Activated B cell treated with CpG ODN at 0.5 μM for 24 hours (primary cell): Measurements from ENCODE around the gene NCAPD3. TPM values are rescaled to one million over a fixed set of nuclear protein-coding genes. Genes with fewer than 3 reads are reported as not detected.
"Not testable (repeated sequence)": the region's sequence is repeated elsewhere in the genome, so short reads cannot be mapped to it uniquely, and the experiment has no call there.

ENCODE experiments used
- ATAC-seq: fragments of 200-7000 bp; cut with Tn5 transposase; one replicate; pipeline ENCODE4 v1.10.0; 2021; ENCODE audit warnings: low read depth, mild to moderate bottlenecking, moderate library complexity
- CTCF ChIA-PET: fragments of 350-600 bp; sonication (Branson Sonifier 250); formaldehyde crosslinking; loops from one replicate; lab custom pipeline; 2021; ENCODE audit warnings: antibody characterized with exemption; lab: Charles Lee
- POLR2A ChIA-PET: fragments of 350-600 bp; sonication (Branson Sonifier 250); formaldehyde crosslinking; loops from one replicate; lab custom pipeline; 2021; ENCODE audit warnings: antibody characterized with exemption; lab: Charles Lee
- DNase-seq: peaks from one replicate; pipeline ENCODE4 v3.0.0; 2022
- H3K27ac Mint-ChIP-seq: one replicate; pipeline ENCODE4 v1.8.0; 2020; ENCODE audit warnings: mixed read lengths
- H3K27me3 Mint-ChIP-seq: one replicate; pipeline ENCODE4 v1.8.0; 2021; ENCODE audit warnings: mixed read lengths
- H3K36me3 Mint-ChIP-seq: one replicate; pipeline ENCODE4 v1.8.0; 2021; ENCODE audit warnings: low read depth, mixed read lengths
- H3K4me1 Mint-ChIP-seq: one replicate; pipeline ENCODE4 v1.8.0; 2021; ENCODE audit warnings: mixed read lengths
- H3K4me3 Mint-ChIP-seq: one replicate; pipeline ENCODE4 v1.8.0; 2020; ENCODE audit warnings: mild to moderate bottlenecking, mixed read lengths
- H3K9me3 Mint-ChIP-seq: one replicate; pipeline ENCODE4 v1.8.0; 2020; ENCODE audit warnings: mixed read lengths
- intact Hi-C: fragments of 100-400 bp; cut with micrococcal nuclease; formaldehyde crosslinking; loops from one replicate; pipeline ENCODE4 v1.15.1; 2024
- total RNA-seq: library from RNA; stranded (reverse); gene quantifications from 2 replicates; pipeline ENCODE4 v1.2.3, GENCODE V29; 2022
- TF ChIP-seq, protein P1 (sequence below): fragments of 200-600 bp; IDR thresholded peaks from one replicate; pipeline ENCODE4 v1.8.0; 2022; ENCODE audit warnings: antibody characterized with exemption, mild to moderate bottlenecking

NCAPD3 gene
- total RNA-seq, 1 donor from 2014 or later = 22.2 TPM

DNA sequence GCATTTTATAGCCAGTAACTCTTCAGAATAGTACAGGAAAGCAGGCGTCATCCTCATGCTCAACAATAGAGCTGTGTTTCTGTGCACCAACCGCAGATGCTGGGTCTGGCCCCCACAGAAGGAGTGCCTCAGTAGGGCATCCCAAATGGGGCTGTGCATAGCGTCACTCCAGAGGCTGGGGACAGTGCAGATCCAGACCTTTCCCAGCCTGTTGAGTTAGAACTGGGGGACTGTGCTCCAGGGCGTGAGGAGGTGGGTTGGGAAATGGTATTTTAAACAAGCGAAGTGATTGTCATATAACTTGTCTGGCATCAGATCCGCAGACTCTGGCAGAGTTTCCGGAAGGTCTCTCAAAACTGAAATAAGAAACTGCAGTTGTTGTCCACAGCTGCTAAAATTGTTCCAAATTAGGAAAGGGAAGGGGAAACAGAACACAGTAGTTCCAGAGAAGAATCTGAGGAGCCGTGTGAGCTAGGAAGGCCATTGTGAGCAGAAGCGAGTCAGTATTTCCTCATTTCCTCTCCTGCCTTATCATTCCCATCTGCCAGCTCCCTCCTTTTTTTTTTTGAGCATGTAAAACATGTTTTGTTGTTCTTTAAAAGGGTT, 102.7 kb downstream of the NCAPD3 start:
- H3K9me3 Mint-ChIP-seq = no peaks in the 10 kb centered on the region
- no peak overlapping the region for H3K4me3 Mint-ChIP-seq
- CTCF ChIA-PET = interaction anchor here (1.2 kb wide), 1 partner anchor 9 kb away, joined by 3 read pairs; no protein-coding TSS in a partner anchor
- intact Hi-C loops = no loop called here
- ATAC-seq (no peak), DNase-seq (no peak)
- peaks cover 24% of the 10 kb centered on the region for H3K4me1 Mint-ChIP-seq
- TF ChIP-seq, protein P1, sequence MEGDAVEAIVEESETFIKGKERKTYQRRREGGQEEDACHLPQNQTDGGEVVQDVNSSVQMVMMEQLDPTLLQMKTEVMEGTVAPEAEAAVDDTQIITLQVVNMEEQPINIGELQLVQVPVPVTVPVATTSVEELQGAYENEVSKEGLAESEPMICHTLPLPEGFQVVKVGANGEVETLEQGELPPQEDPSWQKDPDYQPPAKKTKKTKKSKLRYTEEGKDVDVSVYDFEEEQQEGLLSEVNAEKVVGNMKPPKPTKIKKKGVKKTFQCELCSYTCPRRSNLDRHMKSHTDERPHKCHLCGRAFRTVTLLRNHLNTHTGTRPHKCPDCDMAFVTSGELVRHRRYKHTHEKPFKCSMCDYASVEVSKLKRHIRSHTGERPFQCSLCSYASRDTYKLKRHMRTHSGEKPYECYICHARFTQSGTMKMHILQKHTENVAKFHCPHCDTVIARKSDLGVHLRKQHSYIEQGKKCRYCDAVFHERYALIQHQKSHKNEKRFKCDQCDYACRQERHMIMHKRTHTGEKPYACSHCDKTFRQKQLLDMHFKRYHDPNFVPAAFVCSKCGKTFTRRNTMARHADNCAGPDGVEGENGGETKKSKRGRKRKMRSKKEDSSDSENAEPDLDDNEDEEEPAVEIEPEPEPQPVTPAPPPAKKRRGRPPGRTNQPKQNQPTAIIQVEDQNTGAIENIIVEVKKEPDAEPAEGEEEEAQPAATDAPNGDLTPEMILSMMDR = no peak
- H3K36me3 Mint-ChIP-seq = peaks cover 17% of the 10 kb centered on the region
- H3K27me3 Mint-ChIP-seq = peaks cover 17% of the 10 kb centered on the region
- H3K27ac Mint-ChIP-seq = no peak overlapping the region
- POLR2A ChIA-PET = no interaction called here

DNA sequence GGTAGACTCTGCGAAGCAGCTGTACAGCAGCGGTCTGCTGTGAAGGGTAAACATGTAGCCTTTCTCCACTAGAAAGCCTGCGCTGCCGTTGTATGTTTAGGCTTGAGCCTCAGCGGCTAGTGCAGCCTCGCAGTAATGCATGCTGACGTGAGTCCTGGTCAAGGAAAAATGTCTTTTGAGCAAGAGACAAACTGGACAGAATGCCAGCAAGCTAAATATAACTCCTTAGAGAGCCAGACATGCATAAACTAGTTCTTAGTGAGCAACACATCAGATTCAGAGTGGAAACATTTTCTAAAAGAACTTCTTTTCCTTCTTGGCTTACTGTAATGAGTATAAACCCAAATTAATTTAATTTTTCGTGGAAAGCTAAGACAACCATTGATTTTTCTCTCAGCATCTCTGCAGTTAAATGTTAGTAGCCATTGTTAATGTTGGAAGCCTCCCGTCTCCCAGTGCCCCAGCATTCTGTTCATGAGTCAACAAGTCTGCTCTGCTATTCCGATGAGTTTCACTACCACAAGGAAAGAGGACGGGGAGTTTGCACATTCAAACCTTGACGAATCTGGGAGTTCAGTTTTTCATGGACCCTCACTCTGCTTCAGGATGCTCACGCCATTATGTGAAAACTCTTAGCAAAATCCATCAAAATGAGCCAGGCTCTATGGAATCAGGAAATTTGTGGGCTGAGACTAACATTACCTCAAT, 103.5 kb downstream of the NCAPD3 start:
- Mint-ChIP-seq H3K9me3 (no peaks in the 10 kb centered on the region), H3K36me3 (peaks cover 16% of the 10 kb centered on the region), H3K4me1 (peaks cover 20% of the 10 kb centered on the region), H3K4me3 (no peak overlapping the region), H3K27ac (no peak overlapping the region), H3K27me3 (peaks cover 14% of the 10 kb centered on the region)
- ATAC-seq = no peak
- POLR2A ChIA-PET = no interaction called here
- no peak for DNase-seq
- CTCF ChIA-PET = interaction anchor here (1.2 kb wide), 1 partner anchor 9 kb away, joined by 3 read pairs; no protein-coding TSS in a partner anchor
- TF ChIP-seq, protein P1 = no peak
- intact Hi-C loops = no loop called here

DNA sequence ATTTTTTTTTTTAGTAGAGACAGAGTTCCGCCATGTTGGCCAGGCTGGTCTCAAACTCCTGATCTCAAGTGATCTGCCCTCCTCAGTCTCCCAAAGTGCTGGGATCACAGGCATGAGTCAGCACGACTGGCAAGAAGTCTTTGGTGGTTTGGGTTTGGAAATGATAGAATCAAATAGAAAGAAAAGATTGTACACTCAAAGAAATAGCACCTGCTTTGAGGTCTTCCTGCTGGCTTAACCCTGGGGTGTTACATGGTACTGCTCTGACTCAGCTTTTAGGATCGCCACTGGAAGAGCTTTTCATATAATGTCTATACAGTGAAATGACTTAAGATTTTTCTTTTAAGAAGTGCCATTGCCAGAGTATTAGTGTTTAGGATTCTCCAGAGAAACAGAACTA, 104.7 kb downstream of the NCAPD3 start:
- ChIA-PET POLR2A (no interaction called here), CTCF (no interaction called here)
- H3K27ac Mint-ChIP-seq = no peak overlapping the region
- peaks cover 14% of the 10 kb centered on the region for H3K36me3 Mint-ChIP-seq
- H3K4me1 Mint-ChIP-seq = peaks cover 14% of the 10 kb centered on the region
- ATAC-seq (no peak), DNase-seq (no peak)
- no peak overlapping the region for H3K4me3 Mint-ChIP-seq
- intact Hi-C loops = no loop called here
- TF ChIP-seq, protein P1 = no peak
- peaks cover 10% of the 10 kb centered on the region for H3K27me3 Mint-ChIP-seq
- no peaks in the 10 kb centered on the region for H3K9me3 Mint-ChIP-seq

DNA sequence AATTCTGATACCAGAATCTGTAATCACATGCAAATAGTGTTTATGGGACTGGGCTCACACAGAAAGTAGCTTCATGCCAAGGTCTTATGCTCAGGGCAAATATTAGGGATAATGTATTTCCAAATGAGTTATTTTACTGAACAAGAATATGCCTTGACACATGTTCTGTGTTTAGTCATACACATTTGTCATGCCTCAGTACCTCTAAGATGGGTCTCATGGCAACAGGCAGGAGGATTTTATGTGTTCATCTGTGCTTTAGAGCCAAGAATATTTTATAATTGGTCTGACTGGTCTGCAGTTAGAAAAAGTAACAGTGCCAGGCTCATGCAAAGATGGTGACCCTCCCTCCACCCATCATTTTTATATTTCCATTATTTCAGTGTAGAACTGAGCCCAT, 105.8 kb downstream of the NCAPD3 start:
- intact Hi-C loops = no loop called here
- TF ChIP-seq, protein P1 = no peak
- ATAC-seq = no peak
- no peak for DNase-seq
- POLR2A ChIA-PET = no interaction called here
- Mint-ChIP-seq H3K27ac (no peak overlapping the region), H3K4me1 (peaks cover 11% of the 10 kb centered on the region), H3K9me3 (no peaks in the 10 kb centered on the region), H3K27me3 (peaks cover 6% of the 10 kb centered on the region), H3K4me3 (no peak overlapping the region), H3K36me3 (peaks cover 10% of the 10 kb centered on the region)
- CTCF ChIA-PET = no interaction called here

DNA sequence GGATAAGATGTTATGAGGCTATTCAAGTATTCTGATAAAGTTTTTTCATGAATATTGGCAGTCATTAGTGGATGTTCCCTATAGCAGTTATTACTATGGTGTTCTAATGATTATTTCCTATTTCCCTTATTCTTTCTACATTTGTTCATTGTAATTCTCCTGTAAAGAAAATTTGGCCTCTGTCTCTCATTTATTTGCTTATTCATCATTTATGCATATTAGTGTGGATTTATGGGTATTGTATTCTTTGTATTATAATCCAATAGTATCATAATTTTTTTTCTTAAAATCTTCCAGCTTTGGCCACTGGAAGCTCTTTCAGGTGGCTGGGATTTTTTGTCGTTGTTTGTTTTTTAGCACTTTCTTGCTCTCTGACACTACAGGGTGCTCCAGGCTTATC, 107.6 kb downstream of the NCAPD3 start:
- ChIA-PET CTCF (no interaction called here), POLR2A (no interaction called here)
- Mint-ChIP-seq H3K36me3 (peaks cover 15% of the 10 kb centered on the region), H3K9me3 (no peaks in the 10 kb centered on the region), H3K27ac (no peak overlapping the region), H3K27me3 (no peaks in the 10 kb centered on the region), H3K4me1 (peaks cover 11% of the 10 kb centered on the region), H3K4me3 (no peak overlapping the region)
- ATAC-seq (no peak), DNase-seq (no peak)
- intact Hi-C loops = no loop called here
- TF ChIP-seq, protein P1 = no peak

DNA sequence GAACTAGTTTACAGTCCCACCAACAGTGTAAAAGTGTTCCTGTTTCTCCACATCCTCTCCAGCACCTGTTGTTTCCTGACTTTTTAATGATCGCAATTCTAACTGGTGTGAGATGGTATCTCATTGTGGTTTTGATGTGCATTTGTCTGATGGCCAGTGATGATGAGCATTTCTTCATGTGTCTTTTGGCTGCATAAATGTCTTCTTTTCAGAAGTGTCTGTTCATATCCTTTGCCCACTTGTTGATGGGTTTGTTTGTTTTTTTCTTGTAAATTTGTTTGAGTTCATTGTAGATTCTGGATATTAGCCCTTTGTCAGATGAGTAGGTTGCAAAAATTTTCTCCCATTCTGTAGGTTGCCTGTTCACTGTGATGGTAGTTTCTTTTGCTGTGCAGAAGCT, 110.0 kb downstream of the NCAPD3 start:
- DNase-seq, ATAC-seq, intact Hi-C loops, CTCF ChIA-PET, H3K9me3 Mint-ChIP-seq, POLR2A ChIA-PET, H3K4me3 Mint-ChIP-seq, H3K27me3 Mint-ChIP-seq, H3K27ac Mint-ChIP-seq: not testable (repeated sequence)
- Mint-ChIP-seq H3K4me1 (peaks cover 11% of the 10 kb centered on the region), H3K36me3 (peaks cover 15% of the 10 kb centered on the region)
